Inferior parietal cortex (tissue), 1 donor: ENCODE results near the gene INPP5J.
"Not testable (repeated sequence)": the region's sequence is repeated elsewhere in the genome, so short reads cannot be mapped to it uniquely, and the experiment has no call there.

ENCODE experiments used
- DNase-seq: peaks from one replicate; pipeline ENCODE4 v3.0.0-alpha.2; 2016; ENCODE audit errors: extremely low spot score

Gene INPP5J

GRCh38 chr22:31102441-31103081 lies 20.2 kb upstream of the INPP5J start:
- DNase-seq, result no peak

DNA sequence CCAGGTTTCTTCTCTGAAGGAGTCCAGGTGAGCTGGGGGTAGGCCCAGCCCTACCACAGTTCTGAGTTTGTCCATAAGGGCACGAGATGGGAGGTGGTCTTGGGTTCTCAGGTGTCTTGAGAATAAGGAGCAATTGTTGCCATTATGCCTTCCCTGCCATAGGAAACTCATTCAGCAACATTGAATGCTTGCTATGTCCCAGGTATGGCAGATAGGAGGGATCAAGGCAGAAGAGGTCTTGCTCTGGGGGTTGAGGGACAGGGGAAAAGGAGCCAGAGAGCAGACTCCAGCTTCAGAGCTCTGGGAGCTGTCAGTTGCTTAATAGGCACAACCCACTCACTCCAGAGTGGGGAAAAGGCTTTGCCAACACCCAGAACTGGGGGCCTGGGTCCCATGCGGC lies 19.7 kb upstream of the INPP5J start:
- no peak for DNase-seq

- no peak for DNase-seq
Observed at GRCh38 chr22:31103899-31104694, 18.7 kb upstream of the INPP5J start.

- no peak for DNase-seq
Observed at GRCh38 chr22:31104869-31105268, 17.9 kb upstream of the INPP5J start.

DNA sequence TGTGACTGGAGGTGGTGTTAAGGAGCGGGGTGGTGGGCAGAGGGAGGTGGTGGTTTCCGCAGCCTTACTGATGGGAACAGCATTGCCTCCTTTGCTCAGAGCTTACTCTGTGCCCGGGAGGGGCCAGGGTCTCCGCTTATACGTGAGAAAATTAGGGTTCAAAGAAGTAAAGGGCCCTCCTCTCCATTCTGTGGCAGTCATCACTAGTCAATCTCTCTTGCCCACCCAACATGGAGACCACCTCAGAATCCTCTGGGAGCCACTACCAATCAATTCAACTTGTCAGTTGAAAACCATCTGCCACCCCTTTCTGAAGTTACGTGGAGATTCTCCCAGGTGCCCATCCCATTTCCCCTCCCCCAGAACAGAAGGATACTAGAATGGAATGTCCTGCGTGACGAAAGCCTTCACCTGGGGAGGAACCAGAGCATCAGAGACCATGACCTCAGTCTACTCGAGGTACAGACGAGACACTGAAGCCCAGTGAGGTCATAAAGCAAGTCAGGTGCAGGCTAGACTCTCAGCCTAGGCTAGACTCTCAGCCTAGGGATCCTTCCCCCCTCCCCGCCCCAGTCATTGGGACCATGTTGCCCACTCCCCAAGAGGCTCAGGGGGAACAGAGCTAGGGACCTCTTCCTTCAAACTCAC lies 17.4 kb upstream of the INPP5J start:
- DNase-seq, result no peak

DNA sequence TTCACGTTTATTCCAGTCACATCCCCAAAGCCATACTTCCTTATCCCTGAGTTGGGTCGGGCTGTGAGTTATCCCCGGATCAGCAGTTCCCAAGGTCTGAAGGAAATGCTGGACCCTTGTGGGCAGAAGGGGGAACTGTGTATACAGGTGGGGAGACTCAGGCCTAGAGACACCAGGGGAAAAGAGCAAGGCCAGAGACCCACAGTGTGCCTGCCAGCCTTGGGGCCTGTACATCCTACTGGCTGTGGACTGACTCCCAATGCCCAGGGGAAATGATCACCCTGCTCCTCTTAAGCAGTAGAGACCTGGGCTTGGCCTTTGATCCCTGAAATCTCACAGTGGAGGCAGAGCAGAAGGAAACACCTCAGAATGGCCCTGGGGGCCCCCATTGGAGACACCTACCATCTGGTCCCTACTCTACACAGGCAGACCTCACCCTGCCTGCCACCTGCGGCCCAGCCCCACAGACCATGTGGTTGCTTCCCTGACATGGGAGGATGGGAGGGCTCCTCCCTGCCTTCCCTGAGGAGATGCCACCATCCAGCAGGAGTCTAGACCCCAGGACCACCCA lies 16.7 kb upstream of the INPP5J start:
- DNase-seq, result no peak

DNA sequence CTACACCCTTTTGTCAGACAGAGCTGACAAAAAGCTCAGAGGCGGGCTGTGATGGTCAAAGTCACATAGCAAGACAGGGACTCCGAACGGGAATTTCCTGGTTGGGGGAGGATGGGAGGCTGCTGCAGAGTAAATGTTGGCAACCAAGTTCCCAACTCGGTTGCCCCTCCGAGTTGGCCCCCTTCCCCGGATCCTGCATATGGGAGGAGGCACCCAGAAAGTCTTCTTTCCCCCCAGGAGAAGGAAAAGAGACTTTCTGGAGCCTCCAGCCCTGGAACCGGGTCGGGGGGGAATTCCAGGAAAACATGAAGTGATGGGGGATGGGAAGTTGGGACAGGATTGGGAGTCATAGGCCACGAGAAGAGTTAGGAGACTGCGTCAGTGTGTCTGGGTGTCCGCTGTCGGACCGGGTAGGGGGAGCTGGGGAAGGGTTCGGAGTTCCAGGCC lies 16.0 kb upstream of the INPP5J start:
- DNase-seq, result no peak

DNA sequence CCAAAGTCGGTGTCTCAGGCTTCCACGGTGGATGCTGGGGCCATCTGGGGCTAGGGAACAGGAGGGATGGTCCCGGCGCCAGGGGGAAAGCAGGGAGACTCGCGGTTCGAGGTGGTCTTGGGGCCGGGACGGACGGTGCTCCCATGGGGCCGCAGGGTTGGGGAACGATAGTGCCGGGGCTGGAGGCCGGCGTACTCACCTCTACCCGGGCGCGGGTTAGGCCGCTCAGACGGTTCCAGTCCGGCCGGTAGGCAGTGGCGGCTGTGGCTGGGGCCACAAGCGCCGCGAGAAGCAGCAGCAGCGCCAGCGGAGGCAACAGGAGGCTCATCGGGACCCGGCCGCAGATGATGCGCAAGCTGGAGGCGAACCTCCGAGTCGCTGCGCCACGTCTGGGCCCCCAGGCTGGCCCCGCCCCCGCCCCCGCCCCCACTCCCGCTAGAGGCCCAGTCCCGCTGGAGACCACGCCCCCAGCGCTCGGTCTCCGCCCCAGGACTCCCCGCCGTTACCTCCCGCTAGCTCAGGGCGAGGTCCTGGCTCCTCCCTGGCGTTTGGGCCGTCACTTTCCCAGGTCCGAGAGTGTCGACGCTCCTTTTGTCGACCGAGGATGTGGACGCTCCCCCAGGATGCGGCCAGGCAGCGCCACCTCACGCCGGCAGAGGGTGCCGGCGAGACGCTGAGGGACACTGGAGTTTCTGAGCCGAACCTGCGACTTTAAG lies 15.4 kb upstream of the INPP5J start, which contains the start of gene SELENOM:
Gene SELENOM, minus strand, starts transcription at position 391 of the 716 bp plus-strand sequence. Its CDS starts 63 bp downstream, at position 328.
- DNase-seq, result peak; percentile 92

DNA sequence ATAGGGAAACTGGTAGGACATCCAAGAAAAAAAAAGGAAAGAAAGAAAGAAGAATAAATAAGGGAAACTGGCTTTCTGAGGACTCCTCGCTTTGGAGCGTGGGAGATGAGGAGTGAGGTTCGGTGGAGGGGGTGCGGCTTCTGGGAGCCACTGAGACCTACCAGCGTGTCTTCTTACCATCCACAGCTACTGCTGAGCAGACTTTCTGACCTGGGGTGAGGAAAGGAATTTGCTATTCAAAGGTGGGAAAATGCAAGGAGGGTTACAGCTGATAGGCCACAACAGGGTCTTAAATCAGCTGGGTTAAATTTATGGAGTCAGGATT lies 14.9 kb upstream of the INPP5J start:
- DNase-seq, result no peak

GRCh38 chr22:31112547-31113091 lies 10.1 kb upstream of the INPP5J start:
- not testable (repeated sequence) for DNase-seq

DNA sequence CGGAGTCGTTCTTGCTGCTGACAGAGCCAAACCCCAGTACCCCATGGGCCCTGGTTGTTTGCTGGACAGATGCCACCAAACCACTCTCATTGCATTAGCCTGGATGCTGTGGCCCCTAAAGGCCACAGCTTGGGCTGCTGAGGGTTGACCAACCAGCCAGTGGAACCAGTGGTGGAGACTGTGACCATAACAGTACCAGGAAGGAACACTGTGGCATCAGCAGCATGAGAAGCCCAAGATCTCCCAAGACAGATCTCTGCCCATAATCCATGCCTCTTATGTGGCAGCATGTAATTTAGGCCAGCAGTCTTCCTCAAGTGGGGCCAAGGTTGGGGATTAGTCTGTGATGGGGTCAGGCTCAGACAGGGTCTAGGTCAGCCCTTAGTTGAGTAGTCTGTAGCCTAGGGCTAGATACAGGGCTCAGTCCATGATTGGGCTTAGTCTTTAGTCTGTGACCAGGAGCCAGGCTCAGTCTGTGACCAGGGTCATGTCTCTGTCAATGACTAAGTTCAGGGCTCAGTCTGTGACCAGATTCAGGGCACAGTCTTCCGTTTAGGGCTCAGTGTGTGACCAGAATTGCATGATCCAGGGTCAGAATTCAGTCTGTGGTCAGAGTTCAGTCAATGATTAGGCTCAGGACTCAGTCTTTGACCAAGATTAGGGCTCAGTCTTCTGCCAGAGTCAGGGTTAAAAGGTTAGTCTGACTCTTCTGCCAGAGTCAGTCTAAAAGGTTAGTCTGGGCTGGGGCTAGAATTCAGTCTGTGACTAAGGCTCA lies 4.5 kb upstream of the INPP5J start:
- no peak for DNase-seq

DNA sequence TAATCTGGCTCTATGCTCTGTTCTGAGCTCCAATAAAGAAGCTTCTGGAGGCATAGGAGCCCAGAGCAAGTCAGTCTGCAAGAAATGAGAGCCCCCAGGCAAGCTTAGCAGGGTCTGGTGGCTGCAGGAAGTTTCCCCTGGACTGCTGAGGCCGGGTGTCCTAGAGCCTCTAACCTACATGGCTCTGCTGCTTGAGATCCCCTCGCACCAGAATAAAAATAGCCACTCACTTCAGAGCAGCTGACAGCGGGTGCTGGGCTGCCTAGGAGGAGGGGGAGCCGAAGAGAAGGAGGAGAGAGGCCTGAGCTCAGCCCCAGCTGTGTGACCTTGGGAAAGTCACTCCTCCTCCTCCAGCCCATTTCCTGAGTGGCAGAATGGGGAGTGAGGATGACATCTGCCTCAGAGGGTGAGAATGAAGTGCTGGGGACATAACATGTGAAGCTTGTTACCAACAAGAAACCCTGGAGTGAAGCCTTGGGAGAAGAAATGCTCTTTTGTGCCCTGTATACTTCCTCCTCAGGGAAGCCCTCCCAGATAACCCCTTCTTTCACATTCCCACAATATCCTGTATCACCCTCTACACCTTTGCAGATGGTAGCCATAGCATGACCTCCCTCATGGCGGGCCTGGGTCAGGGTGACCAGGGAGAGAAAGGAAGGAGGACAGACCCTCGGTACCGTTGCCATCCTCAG lies 3.6 kb upstream of the INPP5J start:
- DNase-seq, result no peak

GRCh38 chr22:31120230-31120629 lies 2.5 kb upstream of the INPP5J start:
- DNase-seq, result no peak

DNA sequence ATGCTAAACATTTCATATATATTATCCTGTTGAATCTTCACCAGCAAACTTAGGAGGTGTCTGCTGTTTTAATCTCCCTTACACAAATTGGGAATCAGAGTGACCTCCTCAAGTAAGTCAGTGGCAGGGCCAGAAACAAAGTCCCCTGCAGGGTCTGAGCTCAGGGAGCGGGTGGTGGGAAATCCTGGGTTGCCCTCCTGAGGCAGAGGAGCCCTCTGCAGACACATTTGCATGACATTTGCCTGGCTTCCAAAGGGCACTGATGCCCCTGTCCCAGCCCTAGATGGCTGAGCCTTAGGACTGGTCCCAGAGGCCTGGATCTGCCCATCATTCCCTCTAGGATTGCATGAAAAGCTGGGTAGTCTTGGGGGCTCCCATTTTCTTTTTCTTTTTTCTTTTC lies 2.1 kb upstream of the INPP5J start:
- DNase-seq, result no peak

GRCh38 chr22:31121403-31121802 lies 1.4 kb upstream of the INPP5J start:
- no peak for DNase-seq

GRCh38 chr22:31122196-31122531 lies 602 bp upstream of the INPP5J start:
- DNase-seq, result no peak

DNA sequence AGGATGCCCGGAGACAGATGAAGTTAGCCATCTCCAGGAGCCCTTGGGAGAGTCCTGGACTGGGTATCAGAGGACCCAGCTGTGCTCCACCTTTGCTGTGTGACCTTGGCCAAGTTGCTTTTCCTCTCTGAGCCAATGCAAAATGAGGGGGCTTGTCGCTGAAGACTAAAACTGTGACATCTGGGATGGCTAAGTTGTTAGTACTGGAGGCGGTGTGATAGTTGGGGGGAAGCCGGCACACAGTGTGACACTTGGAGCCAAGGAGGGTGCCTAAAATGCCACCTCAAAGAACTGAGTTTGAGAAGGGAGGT lies 481 bp downstream of the INPP5J start:
- DNase-seq, result no peak

- DNase-seq, result no peak
Observed at GRCh38 chr22:31124290-31124689, 1.5 kb downstream of the INPP5J start.

GRCh38 chr22:31124811-31125465 lies 2.2 kb downstream of the INPP5J start:
- no peak for DNase-seq

- no peak for DNase-seq
Observed at GRCh38 chr22:31125521-31126117, 2.9 kb downstream of the INPP5J start.
